ENCODE data around the gene THSD7B.

DNA sequence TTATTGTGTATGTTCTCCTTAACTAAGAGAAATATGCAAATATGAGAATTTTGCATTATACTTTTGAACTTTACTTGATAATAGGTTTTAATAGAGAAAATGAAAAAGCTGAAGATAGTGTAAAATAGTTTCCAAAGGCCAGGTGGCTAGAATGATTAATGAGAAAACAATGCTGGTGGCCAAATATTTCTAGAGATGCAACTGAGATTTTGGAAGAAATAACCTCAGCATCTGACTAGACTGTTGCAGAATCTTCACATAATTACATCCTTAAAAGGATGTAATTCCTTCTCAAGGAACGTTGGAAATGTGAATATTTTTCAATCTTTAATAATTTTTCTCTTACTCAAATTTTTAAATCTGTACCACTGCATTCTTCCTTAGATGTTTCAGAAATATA lies 434.4 kb downstream of the THSD7B start:
- TF ChIP-seq, protein P1, sequence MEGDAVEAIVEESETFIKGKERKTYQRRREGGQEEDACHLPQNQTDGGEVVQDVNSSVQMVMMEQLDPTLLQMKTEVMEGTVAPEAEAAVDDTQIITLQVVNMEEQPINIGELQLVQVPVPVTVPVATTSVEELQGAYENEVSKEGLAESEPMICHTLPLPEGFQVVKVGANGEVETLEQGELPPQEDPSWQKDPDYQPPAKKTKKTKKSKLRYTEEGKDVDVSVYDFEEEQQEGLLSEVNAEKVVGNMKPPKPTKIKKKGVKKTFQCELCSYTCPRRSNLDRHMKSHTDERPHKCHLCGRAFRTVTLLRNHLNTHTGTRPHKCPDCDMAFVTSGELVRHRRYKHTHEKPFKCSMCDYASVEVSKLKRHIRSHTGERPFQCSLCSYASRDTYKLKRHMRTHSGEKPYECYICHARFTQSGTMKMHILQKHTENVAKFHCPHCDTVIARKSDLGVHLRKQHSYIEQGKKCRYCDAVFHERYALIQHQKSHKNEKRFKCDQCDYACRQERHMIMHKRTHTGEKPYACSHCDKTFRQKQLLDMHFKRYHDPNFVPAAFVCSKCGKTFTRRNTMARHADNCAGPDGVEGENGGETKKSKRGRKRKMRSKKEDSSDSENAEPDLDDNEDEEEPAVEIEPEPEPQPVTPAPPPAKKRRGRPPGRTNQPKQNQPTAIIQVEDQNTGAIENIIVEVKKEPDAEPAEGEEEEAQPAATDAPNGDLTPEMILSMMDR (IDR thresholded peaks at IDR 0.05), result no peak
- no peak for TF ChIP-seq POLR2AphosphoS5 (IDR thresholded peaks at IDR 0.05)
- no peak for TF ChIP-seq POLR2A (IDR thresholded peaks at IDR 0.05)

Measured in prostate gland (tissue), 2 donors.